Inferior parietal cortex (tissue), 1 donor: Measurements from ENCODE around the gene ST6GALNAC3.
"Not testable (repeated sequence)": the region's sequence is repeated elsewhere in the genome, so short reads cannot be mapped to it uniquely, and the experiment has no call there.

Experiments
- DNase-seq: peaks from one replicate; pipeline ENCODE4 v3.0.0-alpha.2; 2016; ENCODE audit errors: extremely low spot score

The ST6GALNAC3 gene

DNA sequence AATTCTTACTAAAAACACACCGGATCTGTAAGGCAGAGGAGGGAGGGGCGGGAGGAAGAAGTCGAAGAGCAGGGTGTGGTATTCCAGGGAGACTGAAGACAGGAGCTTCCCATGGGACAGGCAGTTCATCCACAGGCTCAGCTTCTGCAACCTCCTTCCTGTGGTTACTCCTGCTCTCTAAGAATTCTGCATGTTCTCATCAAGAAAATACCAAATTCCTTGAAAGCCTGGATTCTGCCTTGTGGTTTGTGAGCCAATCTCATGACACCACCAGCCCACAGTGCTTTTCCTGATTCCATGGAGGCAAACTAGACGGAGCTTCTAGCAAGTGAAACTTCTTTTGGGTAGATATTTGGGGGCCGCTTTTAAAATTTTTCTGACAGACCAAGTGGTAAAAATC lies 1.1 kb upstream of the ST6GALNAC3 start:
- DNase-seq, result no peak

DNA sequence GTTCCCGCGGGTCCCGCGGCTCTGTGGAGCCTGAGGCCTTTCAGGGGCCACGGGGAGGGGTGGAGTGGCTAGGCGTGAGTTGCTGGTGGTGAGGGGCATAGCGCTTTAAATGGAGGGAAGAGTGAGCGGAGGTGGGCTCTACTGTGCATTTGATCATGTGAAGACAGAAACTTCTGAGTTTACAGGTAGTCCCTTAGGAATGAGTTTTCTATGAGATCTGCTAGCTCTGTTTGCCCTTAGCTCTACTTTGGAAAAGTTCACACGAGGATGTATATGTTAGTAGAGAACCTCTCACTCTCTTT lies 593 bp downstream of the ST6GALNAC3 start:
- no peak for DNase-seq

DNA sequence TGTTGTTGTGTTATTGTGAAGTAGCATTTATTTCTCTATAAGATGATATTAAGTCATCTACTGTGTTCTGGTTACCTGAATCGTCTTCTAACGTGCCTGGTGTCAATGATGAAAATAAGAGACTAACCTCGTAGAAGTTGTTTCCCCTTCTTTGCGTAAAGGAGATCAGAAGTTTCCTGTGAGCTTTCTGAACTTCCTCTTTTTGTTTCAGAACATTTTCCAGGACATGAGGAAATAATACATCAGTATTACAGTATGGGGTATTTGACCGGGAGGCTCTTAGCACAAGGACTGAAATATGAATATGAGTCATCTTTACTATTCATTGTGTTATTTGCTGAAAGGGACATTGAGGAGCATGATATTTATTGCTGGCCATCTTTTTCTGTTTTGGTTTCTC lies 1.3 kb downstream of the ST6GALNAC3 start:
- DNase-seq, result no peak

DNA sequence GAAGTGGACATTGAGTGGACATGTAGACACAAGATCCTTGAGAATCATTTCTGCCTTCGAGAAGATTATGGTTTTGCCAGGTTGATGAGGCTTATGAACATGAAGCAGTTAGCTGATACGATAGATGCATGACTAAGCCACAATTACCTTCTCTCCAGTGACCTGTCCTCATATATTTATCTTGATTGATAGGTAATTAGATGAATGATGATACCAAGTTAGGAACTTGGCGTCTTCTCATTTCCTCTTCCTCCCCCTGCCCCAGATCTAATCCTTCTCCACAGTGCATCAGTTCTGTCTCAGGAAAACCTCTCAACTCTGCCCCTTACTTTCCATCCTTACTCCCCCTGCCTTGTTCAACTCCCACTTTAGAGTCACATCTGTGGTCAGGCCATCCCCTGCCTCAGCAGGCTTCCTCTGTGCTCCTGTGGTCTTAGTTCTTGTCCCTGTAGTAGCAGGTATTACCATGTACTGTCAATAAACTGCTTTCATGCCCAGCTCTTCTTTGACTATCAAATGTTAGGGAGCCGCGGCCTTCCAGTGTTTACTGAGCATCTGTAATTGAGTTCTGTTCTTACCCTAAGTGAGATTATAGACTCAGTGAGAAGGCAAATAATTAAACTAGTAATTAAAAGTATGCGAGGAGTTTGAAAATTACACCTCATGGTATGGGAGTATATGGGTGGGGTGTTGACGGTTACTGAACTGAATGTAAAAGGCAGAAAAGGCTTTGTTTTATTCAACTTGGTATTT lies 5.1 kb downstream of the ST6GALNAC3 start:
- no peak for DNase-seq

DNA sequence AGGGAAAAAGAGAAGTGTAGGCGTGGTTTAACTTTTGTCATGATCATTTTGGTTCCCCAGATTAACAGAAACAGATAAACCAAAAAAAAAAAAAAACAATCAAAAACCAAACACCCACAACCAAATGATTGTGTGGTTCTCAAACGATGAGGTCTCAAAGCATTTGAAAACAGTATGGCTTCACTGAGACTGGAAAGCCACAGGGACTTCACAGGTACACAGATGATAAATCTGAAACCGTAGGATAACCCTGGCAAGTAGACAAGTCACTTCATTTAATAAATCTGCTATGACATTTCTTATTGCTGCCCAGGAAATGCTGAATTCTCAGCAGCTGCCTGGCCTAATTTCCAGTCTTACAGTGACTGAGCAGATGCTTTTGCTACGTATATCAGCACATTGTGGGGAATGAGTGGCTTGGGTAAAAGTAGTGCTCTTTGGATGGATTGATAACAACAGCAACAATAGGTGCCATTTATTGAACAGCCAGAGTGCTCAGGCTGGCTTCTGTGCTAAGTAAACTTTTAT lies 6.1 kb downstream of the ST6GALNAC3 start:
- DNase-seq, result no peak

DNA sequence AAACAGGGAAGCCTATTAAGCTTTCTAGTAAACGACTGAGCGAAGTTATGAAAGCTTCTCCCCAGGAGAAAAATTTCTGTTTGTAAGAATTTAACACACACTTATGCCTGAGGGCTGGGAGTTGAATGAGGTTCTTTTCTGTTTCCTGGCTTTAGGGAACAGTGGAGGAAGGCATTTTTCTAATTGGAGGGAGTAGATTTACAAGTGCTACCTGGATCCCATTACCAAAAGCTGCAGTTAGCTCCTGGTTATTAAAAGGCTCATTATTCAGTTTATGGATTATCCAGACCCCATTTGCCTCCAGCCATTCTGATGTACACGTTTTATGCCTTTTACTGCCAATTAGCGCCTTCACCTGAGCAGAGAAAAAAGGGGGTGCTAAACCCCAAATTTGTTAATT lies 7.5 kb downstream of the ST6GALNAC3 start:
- DNase-seq, result no peak

DNA sequence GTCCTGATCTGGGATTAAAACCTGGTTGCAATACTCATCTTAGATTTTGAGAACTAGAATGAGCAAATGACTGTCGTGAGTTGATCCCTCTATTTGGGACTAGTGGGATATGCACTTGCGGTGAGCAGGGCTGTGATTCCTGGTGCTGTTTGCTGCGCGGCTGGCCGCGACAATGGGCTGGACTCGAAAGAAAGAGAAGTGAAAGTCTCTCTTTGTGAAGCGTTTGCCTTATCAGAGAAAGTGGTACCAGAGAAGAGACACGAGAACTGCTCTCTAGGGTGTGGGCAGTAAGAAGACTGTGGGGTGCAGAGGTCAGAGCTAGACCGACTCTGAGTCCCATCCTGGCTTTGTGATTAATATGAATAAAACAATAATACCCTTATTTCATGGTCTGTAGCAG lies 8.6 kb downstream of the ST6GALNAC3 start:
- DNase-seq, result no peak

DNA sequence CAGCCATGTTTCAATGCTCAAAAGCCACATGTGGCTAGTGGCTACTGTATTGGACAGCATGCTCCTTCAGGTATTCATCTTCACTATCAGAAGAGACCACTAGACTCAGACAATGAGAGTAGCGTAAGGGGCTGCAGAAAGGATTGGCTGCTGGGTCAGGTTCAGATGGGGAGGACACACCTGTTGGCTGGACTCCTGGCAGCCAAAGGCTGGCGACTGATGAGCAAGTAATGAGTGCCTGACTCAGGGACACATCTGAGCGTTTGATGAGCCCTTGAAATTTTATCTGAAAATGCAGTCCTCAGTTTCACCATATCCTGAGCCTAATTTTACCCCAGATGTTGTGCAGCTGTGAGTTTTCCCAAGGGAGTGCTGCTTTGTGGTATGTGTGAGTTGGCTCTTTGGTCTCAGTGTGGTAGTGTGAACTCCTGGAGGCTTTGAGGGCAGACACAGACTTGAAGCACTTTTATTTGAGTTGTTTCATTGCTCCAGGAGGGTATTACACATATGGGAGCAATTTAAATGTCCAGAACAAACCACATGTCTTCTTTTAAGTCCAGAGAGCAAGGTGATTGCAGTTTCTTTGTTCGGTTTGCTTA lies 9.6 kb downstream of the ST6GALNAC3 start:
- DNase-seq, result no peak

DNA sequence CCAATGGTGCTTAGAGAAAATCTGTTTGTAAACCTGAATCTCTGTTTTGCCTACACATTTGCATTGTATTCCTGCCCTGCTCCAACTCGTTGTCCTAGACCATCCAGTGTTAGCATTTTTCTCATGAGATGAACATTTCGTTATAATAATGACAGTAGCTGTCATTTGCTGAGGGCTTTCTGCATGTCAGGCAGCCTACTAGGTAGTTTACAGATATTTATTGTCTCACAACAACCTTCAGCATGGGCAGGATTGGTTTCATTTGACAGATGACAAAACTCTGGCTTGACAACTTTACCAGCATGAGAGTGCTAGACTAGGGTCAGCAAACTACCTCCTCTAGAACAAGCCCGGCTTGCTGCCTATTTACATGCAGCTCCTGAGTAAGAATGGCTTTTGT lies 10.1 kb downstream of the ST6GALNAC3 start:
- DNase-seq, result no peak

DNA sequence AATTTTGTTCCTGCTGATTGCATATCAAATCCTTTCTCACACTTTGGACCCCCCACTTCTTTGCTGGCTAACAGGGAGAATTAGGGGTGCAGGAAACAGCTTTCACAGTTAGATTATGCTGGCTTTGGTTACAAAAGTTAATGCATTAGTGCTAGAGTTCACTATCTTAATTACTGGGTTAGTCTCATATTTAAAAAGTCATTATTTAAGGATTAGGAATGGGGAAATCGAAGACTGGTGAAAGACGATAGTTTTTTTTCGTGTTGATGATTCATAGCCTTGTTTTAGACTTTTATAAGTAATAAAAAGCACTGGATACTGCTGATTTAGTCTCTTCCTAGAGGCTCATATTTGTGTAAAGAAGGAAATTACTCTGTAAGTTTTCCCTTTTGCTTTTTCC lies 11.6 kb downstream of the ST6GALNAC3 start:
- DNase-seq, result no peak

DNA sequence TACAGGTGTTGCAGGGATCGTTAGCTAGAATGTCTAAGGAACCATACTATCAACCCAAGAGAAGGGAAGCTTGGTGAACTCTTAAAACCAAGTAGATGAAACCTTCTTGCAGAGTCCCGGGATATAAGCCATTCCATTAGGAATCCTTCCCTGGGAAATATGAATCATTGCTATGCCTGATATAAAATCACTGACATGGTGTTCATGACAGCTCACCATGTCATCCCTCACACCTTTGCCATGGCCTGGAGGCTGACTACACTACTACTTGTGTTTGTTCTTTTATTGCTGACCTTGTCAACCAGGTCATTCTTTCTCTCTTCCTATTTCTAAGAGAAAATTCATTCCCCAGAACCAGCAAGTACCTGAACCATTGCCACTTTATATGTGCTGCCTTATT lies 12.1 kb downstream of the ST6GALNAC3 start:
- no peak for DNase-seq

DNA sequence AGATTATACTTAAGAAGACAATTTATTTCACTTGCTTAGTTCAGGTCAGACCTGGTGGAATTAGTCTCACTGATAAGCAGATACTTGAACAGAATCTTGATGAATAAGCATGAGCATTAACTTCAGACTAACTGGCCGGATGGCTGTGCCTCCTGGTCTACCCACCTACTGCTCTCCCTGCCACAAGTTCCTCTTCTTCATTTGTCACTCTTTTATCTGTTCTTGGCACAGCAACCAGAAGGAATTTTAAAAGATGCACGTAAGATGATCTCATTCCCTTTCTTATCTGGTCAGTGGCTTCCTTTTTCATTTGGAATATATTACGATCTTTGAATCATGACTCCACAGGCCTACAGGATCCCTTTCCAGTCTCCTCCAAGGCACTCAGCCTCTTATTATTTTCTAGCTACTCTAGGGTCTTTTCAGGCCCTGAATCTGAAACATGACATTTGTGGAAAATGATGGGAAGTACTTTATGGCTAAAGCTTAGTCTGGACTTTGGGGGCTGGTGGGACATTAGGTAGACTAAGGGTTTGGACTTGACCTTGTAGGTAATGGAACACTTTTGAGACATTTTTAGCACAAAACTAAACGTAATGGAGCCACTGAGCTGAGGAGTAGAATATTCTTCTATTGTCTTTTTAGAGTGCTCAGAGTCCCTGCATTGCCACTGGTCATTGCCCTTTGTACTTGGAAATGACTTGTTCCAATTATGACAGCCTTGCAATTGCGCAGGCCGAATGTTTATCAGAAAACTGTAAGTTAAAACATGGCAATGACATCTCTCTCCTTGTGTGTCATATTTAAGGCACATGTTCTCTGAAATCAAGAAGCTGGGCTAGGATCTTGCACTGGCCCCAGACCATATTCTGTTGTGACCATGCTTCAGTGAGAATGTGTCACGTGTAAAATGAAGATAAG lies 16.0 kb downstream of the ST6GALNAC3 start:
- no peak for DNase-seq

DNA sequence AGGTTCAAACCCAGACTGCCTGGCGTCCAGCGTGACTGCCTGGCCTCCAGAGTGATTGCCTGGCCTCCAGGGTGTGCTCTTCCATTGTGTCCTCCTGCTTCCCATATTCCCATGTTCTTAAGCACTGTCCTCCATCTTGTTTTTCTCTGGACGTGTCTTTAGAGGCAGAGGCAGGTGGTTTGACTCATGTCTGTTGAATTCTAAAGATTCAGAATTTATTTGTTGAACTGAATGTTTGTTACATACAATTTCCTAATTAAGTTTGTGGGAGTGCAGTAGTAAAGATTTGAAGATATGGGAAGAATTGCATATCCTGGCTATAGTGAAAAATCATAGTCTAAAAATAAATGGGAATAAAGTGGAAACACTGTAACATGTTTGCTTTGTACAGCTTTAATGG lies 18.3 kb downstream of the ST6GALNAC3 start:
- no peak for DNase-seq

DNA sequence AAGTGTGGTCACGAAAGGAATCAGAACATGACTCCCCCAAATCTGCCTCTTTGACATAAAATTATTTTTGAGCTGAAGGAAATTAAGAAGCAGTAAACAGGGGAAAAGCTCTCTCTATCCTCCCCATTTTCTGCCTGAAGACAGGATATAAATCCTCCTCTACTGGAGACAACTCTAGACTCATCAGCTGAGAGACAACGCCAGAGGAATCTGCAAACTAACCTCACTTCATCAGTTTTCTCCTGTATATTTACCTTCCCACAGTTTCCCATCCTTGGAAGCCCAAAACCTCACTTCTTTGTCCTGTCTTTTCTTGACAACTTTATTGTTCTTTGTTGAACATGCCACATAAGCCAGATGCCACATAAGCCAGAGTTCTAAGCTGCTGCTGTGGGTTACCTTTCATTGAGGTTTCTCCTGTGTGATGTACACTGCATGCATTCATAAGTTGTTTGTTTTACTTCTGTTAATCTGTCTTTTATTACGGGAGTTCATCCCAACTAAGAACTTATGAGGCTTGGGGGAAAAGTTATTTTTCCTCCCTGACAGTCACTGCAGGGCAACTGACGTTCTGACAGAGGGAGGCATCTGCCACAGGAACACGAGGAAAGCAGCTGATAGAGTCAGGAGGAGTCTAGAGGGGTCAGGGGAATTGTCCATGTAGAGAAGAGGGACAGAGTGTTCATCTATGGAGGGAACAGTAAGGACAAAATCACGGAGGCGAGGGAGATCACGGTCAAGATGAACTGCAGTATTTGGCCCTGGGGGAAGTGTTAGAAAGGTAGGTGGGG lies 19.2 kb downstream of the ST6GALNAC3 start:
- DNase-seq, result no peak

DNA sequence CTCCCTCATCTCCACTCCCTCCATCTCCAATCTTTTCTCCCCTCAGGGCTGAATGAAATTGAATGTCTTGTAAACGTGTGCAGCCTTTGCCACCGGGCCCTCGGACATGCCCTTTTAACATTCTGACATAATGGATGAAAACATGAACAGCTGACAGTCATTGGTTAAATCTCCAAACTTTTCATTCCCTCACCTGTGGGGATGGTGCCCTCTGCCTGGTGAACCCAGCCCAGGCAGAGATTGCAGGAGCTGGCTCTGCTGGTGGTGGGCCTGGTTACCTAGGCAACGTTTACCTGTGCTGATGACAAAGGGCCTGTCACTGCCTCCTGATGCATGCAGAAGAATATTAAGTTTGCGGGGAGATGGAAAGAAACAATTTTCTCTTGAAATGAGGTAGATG lies 21.3 kb downstream of the ST6GALNAC3 start:
- DNase-seq, result no peak

DNA sequence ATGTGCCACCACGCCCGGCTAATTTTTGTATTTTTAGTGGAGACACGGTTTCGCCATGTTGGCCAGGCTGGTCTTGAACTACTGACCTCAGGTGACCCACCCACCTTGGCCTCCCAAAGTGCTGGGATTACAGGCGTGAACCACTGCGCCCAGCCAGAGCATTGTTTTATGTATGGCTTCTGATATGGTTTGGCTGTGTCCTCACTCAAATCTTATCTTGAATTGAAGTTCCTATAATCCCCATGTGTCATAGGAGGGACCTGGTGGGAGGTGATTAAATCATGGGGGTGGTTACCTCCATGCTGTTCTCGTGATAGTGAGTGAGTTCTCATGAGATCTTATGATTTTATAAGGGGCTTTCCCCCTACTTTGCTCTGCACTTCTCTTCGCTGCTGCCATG lies 22.5 kb downstream of the ST6GALNAC3 start:
- not testable (repeated sequence) for DNase-seq

DNA sequence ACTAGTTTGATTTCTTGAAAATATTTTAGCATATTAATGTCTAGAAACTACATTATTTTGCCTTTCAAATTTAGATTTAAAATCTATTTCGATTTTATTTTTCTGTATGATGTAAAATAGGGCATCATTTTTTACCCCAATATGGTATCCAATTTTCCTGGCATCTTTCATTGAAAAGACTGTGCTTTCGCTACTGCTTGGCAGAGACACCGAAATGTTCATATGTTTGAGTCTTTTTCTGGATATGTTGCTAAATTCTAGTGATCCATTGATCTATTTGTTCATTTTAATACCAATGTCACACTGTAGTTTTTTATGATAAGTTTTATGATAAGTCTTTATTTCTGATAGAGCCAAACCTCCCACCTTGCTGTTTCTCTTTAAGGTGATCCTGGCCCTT lies 24.3 kb downstream of the ST6GALNAC3 start:
- DNase-seq, result no peak

DNA sequence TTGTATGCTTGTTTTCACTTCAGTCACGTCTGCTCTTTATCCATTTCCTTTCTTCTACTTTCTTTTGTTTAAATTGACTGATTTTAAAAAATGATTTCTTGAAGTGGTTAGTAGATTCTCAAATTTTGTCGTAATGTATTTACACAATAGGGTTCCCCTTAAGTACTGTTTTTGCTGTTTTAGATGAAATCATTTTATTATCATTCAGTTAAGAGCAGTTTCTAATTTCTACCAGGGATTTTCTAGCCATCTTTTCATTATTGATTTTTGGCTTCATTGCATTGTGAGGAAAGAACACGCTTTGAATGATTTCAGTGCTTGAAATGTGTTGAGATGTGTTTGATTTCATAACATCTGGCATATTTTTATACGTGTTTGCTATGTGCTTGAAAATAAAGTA lies 27.0 kb downstream of the ST6GALNAC3 start:
- DNase-seq, result no peak

DNA sequence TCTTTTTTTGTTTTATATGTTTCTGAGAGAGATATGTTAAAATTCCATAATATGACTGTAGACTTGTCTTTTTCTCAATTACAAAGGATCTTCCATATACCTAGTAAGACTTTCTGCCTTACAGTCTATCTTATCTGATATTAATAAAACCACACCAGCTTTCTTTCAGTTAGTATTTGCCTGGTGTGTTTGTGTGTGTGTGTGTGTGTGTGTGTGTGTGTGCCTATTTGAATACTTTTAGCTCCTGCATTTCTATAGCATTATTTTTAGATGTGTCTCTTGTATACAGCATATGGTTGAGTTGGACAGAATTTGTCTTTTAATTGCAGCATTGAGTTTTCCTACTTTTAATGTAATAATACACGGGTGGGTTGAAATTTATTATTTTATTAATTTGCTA lies 27.5 kb downstream of the ST6GALNAC3 start:
- DNase-seq, result no peak

DNA sequence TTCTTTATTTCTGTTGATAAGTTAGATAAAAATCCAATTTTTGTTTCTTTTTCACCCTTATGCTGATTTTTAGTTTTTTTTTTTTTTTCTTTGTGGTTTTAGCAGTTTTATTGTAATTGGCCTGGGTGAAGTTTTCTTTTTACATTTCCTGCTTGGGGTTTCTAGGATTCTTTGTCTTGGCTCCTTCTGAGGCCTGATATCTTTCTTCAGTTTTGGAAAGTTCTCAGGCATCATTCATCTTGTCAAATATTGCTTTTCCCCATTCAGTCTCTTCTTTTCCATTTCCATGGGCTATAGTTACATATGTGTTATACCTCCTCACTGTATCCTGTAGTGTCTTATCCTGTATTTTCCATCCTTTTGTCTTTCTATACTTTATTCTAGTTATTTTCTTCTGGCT lies 28.5 kb downstream of the ST6GALNAC3 start:
- DNase-seq, result no peak

DNA sequence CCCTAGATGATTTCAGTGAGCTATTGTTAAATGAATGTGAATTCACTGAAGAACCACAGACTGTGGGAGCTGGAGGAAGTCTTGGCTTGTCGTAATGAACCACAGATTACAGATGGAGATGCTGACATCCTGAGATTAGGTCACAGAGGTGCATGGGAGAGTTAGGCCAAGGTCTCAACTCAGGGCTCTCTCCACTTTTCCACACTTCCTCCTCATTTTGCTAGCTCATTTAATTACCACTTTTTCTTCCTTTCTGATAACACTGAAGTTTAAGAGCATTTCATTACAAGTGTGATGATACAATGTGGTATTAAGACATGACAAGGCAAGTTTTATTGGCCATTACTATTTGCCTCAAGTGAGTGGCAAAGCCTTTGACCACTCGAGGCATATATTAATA lies 30.8 kb downstream of the ST6GALNAC3 start:
- DNase-seq, result no peak

DNA sequence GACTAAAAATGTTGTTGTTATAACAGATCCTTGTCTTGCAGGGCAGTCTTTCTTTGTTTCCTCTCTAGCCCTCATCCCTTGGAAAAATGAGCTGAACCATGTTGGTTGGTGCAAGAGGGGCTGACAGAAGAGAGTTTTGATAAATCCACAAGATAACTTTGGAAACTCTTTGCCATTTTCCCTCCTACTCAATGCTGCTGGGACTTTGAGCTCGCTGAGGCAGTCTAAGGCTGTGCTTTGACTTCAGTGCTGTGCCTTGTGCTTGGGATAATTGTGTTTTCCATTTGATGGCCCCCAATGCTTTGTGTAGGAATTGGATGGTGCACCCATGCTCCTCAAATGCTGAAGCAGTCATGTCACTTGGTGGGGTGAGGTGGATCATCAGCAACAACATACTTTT lies 31.7 kb downstream of the ST6GALNAC3 start:
- DNase-seq, result no peak
